ENCODE results near the gene KAZN.

GRCh38 chr1:15103906-15104305, 505.4 kb downstream of the KAZN start:
- TF ChIP-seq CTCF (IDR thresholded peaks at IDR 0.05; ENCODE audit: poor library complexity) (no peak), EZH2 (IDR thresholded peaks at IDR 0.05; ENCODE audit: borderline replicate concordance) (no peak), EZH2phosphoT487 (IDR thresholded peaks at IDR 0.05; ENCODE audit: low read depth, severe bottlenecking, unreplicated experiment) (no peak)
